ENCODE measurements around the gene MRPS6. TPM values are rescaled to one million over a fixed set of nuclear protein-coding genes. Genes with fewer than 3 reads are reported as not detected.

MRPS6 gene
- total and polyA plus RNA-seq, 2 of the 4 experiments (the other 2 are of a cell fraction): 7.5 to 35.1 TPM

DNA sequence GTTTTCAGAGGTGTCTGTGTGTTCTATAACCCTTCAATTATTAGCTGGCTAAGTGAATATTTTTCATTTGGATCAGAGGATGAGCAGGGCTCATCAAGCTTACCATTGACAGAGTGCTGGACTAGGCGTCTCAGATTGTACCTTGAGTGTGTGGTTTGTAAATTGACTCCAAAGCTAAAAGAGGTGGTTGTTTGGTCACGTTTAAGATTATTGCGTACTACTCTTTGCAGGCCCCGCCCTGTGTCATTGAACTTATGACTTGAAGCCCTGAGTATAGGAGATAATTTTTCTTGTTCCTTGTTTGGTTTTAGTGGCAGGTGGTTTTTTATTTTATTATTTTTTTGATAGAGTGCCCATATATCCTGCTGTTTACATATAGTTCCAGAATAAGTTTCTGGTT is 17.7 kb downstream of the MRPS6 start:
- no peak overlapping the region for H3K14ac ChIP-seq (replicated peaks; ENCODE audit: low read depth, low read length)
- H2BK20ac ChIP-seq (ENCODE audit: low read depth, low read length): no peak overlapping the region
- 100% methylated on average over 1 of the region's 4 CpGs; no CpG with 5 or more reads in 1 of the 2 experiments for WGBS, 2 experiments (ENCODE audit: extremely low coverage in 2 of 2, insufficient read length in 1 of 2)
- H4K8ac ChIP-seq (ENCODE audit: low read depth in 2 of 2, low read length in 2 of 2): no peak overlapping the region
- ChIA-PET CTCF (interaction anchor here (0.5 kb wide), 1 partner anchor 159 kb away, joined by 3 read pairs; no protein-coding TSS in a partner anchor), POLR2A (ENCODE audit: unreplicated experiment) (no interaction called here)
- no peak overlapping the region for H3K18ac ChIP-seq (ENCODE audit: low read depth, low read length)
- H3K4ac ChIP-seq (ENCODE audit: low read depth, low read length): no peak overlapping the region
- no peak overlapping the region for H4K5ac ChIP-seq (ENCODE audit: low read depth, low read length)
- H3K9me3 ChIP-seq (ENCODE audit: control insufficient read depth, insufficient read depth, low read length): no peaks in the 10 kb centered on the region
- H3K23ac ChIP-seq (ENCODE audit: low read depth, low read length): no peak overlapping the region
- H3K36me3 ChIP-seq (ENCODE audit: control insufficient read depth, insufficient read depth, low read length): peaks cover 5% of the 10 kb centered on the region
- peaks cover 5% of the 10 kb centered on the region for H3K4me1 ChIP-seq (ENCODE audit: control insufficient read depth, insufficient read depth, low read length)
- no peak overlapping the region for H2BK15ac ChIP-seq (ENCODE audit: low read depth, low read length)
- peaks cover 24% of the 10 kb centered on the region for H4K20me1 ChIP-seq (ENCODE audit: insufficient read depth, low read length)
- no peak overlapping the region for H3K27ac ChIP-seq (ENCODE audit: insufficient read depth, low read length)
- no peak overlapping the region for H3K4me3 ChIP-seq (ENCODE audit: insufficient read depth, low read depth, low read length)
- no peak overlapping the region for H3K56ac ChIP-seq (ENCODE audit: extremely low read depth, insufficient read depth, low read length)
- H4K91ac ChIP-seq (ENCODE audit: insufficient read depth, low read depth, low read length): no peak overlapping the region
- peaks cover 17% of the 10 kb centered on the region for H3K9me1 ChIP-seq (ENCODE audit: insufficient read depth, low read length)
- H3K9ac ChIP-seq (ENCODE audit: low read depth, low read length): no peak overlapping the region
- TF ChIP-seq MXI1 (IDR thresholded peaks at IDR 0.05; ENCODE audit: borderline replicate concordance, low read depth, low read length) (no peak), POLR2A (IDR thresholded peaks at IDR 0.05; ENCODE audit: low read depth, low read length) (no peak)
- DNase-seq (no peak), ATAC-seq (ENCODE audit: low read depth) (no peak)
- peaks cover 37 to 66% of the 10 kb centered on the region in 2 experiments for H3K79me1 ChIP-seq (ENCODE audit: low read depth in 1 of 2, low read length in 2 of 2)
- H2AK9ac ChIP-seq (replicated peaks; ENCODE audit: low read depth, low read length, poor library complexity): no peak overlapping the region
- H2AK5ac ChIP-seq (ENCODE audit: low read depth, low read length): no peak overlapping the region
- in situ Hi-C loops (cut with MboI; ENCODE audit: low sequenced_read_pairs): loop anchor here (5.0 kb wide), 1 partner anchor 169 kb away; no protein-coding TSS in a partner anchor
- BruUV-seq (replicated peaks): no TSS peak
- no peak overlapping the region for H2BK5ac ChIP-seq (ENCODE audit: low read depth, low read length, poor library complexity, severe bottlenecking)
- intact Hi-C loops (cut with micrococcal nuclease): no loop called here
- H3K27me3 ChIP-seq (ENCODE audit: control insufficient read depth, insufficient read depth, low read length): no peaks in the 10 kb centered on the region
- dilution Hi-C loops (cut with HindIII; ENCODE audit: low sequenced_read_pairs, unreplicated experiment): no loop called here
- no peak overlapping the region for H2AFZ ChIP-seq (replicated peaks; ENCODE audit: low read length, poor library complexity)
- H3K4me2 ChIP-seq (ENCODE audit: low read depth, low read length): no peak overlapping the region
- H2BK120ac ChIP-seq (ENCODE audit: low read depth, low read length): no peak overlapping the region
